ENCODE data around the gene TBL1X.

DNA sequence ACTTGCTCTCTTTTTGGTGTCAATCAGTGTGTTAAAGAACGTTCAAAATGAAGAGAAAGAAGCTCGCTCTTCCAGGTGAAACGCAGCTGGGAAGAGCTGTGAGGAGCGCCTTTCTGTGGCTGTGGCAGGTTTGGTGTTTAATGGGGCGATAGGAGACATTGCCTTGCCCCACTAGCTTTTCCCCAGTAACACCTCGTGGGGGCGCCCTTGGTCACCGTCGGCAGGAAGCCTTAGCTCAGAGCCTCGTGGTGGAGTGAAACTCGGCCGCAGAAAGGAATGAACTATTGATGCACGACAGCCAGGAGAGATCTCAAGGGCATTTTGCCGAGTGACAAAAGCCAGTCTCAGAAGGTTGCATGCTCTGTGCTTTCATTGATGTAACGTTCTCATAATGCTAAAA is 235.7 kb downstream of the TBL1X start:
- TF ChIP-seq POLR2A (IDR thresholded peaks at IDR 0.05; ENCODE audit: low read depth, low read length) (no peak), ESRRA (IDR thresholded peaks at IDR 0.05; ENCODE audit: low read length) (no peak), POLR2AphosphoS2 (IDR thresholded peaks at IDR 0.05; ENCODE audit: low read depth, low read length) (no peak), ASH2L (IDR thresholded peaks at IDR 0.05; ENCODE audit: borderline replicate concordance, low read depth) (no peak), ZNF217 (IDR thresholded peaks at IDR 0.05) (no peak), EGR1 (IDR thresholded peaks at IDR 0.05; ENCODE audit: borderline replicate concordance in 1 of 2, low read depth in 2 of 2, low read length in 2 of 2) (no peak)
- TF ChIP-seq, protein P1, sequence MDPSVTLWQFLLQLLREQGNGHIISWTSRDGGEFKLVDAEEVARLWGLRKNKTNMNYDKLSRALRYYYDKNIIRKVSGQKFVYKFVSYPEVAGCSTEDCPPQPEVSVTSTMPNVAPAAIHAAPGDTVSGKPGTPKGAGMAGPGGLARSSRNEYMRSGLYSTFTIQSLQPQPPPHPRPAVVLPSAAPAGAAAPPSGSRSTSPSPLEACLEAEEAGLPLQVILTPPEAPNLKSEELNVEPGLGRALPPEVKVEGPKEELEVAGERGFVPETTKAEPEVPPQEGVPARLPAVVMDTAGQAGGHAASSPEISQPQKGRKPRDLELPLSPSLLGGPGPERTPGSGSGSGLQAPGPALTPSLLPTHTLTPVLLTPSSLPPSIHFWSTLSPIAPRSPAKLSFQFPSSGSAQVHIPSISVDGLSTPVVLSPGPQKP (IDR thresholded peaks at IDR 0.05; ENCODE audit: low read depth, low read length) = no peak

All from GM12878 (cell line).